Measurements from ENCODE around the gene RGS14.

Gene RGS14

DNA sequence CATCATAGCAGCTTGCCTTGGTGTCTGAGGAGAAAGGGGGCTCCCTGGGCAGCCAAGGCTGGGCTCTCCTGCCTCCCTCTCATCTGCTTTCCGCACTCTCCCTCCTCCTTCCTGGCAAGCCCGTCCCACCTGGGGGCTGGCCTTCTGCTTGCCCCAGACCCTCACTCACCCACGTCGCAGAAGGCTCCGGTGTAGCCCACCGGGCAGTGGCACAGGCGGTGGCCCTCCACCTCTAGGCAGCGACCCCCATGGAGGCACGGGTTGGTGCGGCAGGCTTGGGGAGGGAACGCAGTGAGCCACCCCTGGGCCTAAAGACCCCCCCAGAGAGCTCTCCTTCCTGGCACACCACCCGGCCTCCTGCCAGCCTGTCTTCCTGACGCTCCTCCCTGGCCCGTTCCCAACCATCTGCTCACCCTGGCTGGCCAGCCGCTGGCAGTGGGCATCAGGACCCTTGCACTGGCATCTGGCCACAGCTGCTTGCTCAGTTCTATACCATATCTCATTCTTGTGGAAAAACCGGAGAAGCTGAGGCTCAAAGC lies 47.0 kb downstream of the RGS14 start:
- peak overlapping the region; percentile 66 for H3K4me3 ChIP-seq (ENCODE audit: control insufficient read depth, low read depth, low read length)
- TF ChIP-seq, protein P1, sequence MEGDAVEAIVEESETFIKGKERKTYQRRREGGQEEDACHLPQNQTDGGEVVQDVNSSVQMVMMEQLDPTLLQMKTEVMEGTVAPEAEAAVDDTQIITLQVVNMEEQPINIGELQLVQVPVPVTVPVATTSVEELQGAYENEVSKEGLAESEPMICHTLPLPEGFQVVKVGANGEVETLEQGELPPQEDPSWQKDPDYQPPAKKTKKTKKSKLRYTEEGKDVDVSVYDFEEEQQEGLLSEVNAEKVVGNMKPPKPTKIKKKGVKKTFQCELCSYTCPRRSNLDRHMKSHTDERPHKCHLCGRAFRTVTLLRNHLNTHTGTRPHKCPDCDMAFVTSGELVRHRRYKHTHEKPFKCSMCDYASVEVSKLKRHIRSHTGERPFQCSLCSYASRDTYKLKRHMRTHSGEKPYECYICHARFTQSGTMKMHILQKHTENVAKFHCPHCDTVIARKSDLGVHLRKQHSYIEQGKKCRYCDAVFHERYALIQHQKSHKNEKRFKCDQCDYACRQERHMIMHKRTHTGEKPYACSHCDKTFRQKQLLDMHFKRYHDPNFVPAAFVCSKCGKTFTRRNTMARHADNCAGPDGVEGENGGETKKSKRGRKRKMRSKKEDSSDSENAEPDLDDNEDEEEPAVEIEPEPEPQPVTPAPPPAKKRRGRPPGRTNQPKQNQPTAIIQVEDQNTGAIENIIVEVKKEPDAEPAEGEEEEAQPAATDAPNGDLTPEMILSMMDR (IDR thresholded peaks at IDR 0.05; ENCODE audit: control insufficient read depth, insufficient read depth, low read depth, low read length, missing control alignments), result no peak
- DNase-seq (ENCODE audit: low read depth), result no peak

DNA sequence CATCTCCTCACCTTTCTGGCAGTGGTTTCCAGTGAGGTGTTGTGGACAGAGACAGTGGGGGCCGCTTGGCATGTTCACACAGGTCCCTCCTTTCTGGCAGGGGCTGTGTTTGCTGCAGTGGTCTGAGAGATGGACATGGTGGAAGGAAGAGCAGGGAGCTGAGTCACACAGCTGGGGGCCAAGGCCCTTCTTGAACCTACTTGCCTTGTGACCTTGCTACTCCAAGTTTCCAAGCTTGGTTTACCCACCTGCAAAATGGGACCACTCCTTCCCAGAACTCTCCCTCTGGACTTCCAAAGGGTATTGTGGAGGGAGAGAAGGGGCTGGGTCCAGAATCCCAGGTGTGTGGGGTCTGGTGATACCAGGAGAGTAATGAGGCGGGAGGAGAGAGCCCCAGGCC lies 47.6 kb downstream of the RGS14 start:
- no peak overlapping the region for H3K4me3 ChIP-seq (ENCODE audit: control insufficient read depth, low read depth, low read length)
- TF ChIP-seq, protein P1 (IDR thresholded peaks at IDR 0.05; ENCODE audit: control insufficient read depth, insufficient read depth, low read depth, low read length, missing control alignments), result no peak
- DNase-seq (ENCODE audit: low read depth), result no peak

DNA sequence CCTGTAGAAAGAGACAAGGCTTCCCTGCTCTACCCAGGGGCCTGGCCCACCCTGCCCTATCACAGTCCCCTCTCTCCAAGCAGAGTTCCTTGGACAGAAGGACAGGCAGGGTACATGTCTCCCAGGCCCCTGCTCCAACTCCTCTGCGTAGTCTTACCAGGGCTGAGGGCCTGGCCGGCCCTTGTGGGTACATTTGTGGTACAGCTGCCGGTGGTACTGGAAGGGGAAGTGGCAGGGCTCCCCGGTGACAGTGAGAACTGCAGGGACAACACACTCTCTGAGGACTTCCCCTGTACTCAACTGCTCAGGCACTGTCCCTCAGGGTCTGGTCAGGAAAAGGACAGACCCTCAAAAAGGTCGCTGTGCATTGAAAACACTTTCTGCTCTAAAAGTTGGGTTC lies 48.1 kb downstream of the RGS14 start:
- TF ChIP-seq, protein P1 (IDR thresholded peaks at IDR 0.05; ENCODE audit: control insufficient read depth, insufficient read depth, low read depth, low read length, missing control alignments), result no peak
- DNase-seq (ENCODE audit: low read depth), result no peak
- H3K4me3 ChIP-seq (ENCODE audit: control insufficient read depth, low read depth, low read length), result no peak overlapping the region

DNA sequence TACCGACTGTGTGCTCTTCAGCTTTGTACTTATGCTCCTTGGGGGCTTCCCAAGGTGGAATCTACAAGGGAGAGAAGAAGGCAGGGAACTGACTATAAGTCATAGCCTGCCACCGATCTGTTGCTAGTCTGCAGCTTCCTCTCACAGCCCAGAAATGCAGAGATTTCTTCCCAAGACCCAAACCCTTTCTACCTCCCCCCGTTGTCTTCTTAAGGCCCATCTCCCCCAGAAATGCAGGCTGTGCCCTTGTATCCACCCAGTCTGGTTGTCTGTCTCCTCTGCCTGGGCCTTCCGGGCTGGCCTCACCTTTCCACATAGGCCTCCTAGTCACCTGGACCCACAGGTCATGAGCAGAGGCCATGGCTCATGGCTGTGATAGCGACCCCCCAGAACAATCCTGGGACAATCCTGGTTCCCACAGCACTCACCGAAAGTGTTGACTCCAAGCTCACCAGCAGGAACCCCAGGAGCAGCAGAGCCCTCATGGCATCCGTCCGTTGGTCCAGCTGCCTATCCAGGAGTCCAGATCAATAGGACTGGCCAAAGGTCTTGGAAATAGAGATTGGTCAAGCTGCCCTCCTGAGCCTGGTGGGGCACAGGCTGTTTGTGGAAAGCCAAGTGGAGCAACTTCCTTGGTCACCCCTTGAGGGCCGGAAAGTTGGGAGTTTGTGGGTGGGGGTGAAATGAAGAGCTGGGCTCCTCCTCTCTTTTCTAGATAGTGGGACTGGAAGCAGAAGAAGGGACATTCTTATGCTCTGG lies 51.5 kb downstream of the RGS14 start, which contains the start of gene F12:
Gene F12, minus strand, starts transcription at position 522 of the 759 bp plus-strand sequence. Its CDS starts 37 bp downstream, at position 485.
- TF ChIP-seq, protein P1 (IDR thresholded peaks at IDR 0.05; ENCODE audit: control insufficient read depth, insufficient read depth, low read depth, low read length, missing control alignments), result no peak
- no peak for DNase-seq (ENCODE audit: low read depth)
- H3K4me3 ChIP-seq (ENCODE audit: control insufficient read depth, low read depth, low read length), result no peak within 1 kb of the TSS

DNA sequence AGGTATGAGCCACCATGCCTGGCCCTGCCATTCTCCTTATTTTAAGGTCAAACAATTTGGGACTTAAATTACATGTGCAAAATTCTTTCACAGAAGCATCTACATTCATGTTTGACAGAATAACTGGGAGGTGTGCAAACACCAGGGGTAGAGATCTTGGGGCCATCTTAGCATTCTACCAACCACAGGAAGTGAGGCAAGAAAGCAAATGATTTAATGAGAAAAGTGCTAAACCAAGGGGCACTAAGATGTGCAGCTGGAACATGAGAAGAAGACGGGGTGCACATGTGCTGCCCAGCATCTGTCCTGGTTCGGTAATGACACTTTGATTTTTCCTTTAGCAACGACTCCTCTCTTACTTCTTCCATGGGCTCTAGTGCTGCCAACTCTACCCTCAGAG lies 52.9 kb downstream of the RGS14 start:
- H3K4me3 ChIP-seq (ENCODE audit: control insufficient read depth, low read depth, low read length), result no peak overlapping the region
- TF ChIP-seq, protein P1 (IDR thresholded peaks at IDR 0.05; ENCODE audit: control insufficient read depth, insufficient read depth, low read depth, low read length, missing control alignments), result no peak
- no peak for DNase-seq (ENCODE audit: low read depth)

DNA sequence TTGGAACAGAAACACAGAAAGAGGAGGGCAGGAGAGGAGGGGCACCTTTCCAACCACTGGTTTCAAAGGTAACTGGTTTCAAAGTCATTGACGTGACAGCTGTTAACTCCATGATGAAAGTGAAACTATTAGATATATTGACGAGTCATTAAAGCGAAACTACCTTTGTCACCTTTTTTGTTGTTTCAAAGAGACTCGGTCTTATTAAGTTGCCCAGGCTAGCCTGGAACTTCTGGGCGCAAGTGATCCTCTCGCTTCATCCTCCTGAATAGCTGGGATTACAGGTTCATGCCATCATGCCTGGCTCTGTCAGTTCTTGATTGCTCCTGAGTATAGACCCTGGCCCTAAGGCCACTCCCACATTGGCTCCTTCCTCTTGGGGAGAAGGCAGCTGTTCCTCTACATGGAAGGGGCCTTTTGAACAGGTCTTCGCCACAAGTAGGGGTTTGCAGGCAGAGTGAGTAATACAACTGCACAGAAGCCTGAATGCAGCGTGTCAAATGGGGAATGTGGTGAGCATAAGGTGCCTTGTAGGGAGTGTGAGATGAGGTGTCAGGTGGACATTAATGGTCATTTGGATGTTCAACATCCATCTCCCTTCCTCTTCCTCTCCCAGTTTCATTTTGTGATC lies 55.0 kb downstream of the RGS14 start:
- TF ChIP-seq, protein P1 (IDR thresholded peaks at IDR 0.05; ENCODE audit: control insufficient read depth, insufficient read depth, low read depth, low read length, missing control alignments), result no peak
- no peak overlapping the region for H3K4me3 ChIP-seq (ENCODE audit: control insufficient read depth, low read depth, low read length)
- no peak for DNase-seq (ENCODE audit: low read depth)

Measured in AG09309 (cell line).